ENCODE results near the gene TM4SF4.

DNA sequence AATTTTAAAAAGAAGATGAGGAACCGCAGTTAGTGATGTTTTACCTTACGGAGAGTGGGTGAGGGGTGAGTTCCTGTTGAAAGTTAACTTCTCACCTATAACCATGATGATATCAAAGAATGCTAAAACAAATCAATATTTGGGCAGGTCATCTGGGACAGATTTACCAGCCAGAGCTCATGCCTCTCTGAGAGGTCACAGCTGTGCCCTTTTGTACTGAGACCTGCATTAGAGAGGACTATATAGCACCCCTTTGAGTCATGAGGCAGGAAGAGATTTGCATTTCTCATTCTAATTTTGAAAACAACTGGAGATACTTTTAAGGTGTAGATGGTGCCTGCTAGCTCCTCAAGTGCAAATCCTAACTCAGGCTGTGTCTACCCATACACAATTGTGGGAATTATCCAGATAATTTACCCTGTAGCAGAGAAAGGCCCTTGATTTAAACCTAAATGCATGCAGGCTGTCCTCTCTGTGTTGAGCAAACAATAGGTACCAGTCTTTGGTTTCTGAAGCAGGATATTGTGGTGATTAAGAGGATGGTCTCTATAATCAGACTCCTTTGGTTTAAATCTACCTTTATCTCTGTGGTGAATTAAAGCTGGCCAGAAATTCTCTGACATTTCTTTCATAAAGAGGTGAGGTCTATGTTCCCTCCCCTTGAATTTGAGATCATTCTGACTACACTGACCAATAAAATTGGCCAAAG, 5.8 kb upstream of the TM4SF4 start:
- TF ChIP-seq, protein P1, sequence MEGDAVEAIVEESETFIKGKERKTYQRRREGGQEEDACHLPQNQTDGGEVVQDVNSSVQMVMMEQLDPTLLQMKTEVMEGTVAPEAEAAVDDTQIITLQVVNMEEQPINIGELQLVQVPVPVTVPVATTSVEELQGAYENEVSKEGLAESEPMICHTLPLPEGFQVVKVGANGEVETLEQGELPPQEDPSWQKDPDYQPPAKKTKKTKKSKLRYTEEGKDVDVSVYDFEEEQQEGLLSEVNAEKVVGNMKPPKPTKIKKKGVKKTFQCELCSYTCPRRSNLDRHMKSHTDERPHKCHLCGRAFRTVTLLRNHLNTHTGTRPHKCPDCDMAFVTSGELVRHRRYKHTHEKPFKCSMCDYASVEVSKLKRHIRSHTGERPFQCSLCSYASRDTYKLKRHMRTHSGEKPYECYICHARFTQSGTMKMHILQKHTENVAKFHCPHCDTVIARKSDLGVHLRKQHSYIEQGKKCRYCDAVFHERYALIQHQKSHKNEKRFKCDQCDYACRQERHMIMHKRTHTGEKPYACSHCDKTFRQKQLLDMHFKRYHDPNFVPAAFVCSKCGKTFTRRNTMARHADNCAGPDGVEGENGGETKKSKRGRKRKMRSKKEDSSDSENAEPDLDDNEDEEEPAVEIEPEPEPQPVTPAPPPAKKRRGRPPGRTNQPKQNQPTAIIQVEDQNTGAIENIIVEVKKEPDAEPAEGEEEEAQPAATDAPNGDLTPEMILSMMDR (IDR thresholded peaks at IDR 0.05), result no peak
- no peak for TF ChIP-seq POLR2A (IDR thresholded peaks at IDR 0.05)
